HFFc6 (cell line): ENCODE measurements around the gene UBAC2. TPM values are rescaled to one million over a fixed set of nuclear protein-coding genes. Genes with fewer than 3 reads are reported as not detected.

ENCODE experiments used
- DNase-seq: peaks from one replicate; pipeline ENCODE4 v3.0.0-alpha.2; 2018
- H3K27ac Mint-ChIP-seq: 2 replicates; pipeline ENCODE4 v1.8.0; 2020; ENCODE audit warnings: mild to moderate bottlenecking, mixed read lengths
- H3K27me3 Mint-ChIP-seq: 2 replicates; pipeline ENCODE4 v1.8.0; 2021; ENCODE audit warnings: mild to moderate bottlenecking, moderate library complexity, mixed read lengths; ENCODE audit not compliant: insufficient read depth
- H3K36me3 Mint-ChIP-seq: 2 replicates; pipeline ENCODE4 v1.8.0; 2021; ENCODE audit warnings: low read depth, mixed read lengths
- H3K4me1 Mint-ChIP-seq: 2 replicates; pipeline ENCODE4 v1.8.0; 2020; ENCODE audit warnings: low read depth, mixed read lengths
- H3K4me3 Mint-ChIP-seq: 2 replicates; pipeline ENCODE4 v1.8.0; 2020; ENCODE audit warnings: mild to moderate bottlenecking, moderate library complexity, mixed read lengths
- H3K9me3 Mint-ChIP-seq: 2 replicates; pipeline ENCODE4 v1.8.0; 2020; ENCODE audit warnings: mild to moderate bottlenecking, mixed read lengths
- CTCF ChIP-seq: fragments of 200-600 bp; sonication (generic); IDR thresholded peaks from 2 replicates; pipeline ENCODE4 v1.5.0; 2021; ENCODE audit warnings: antibody characterized with exemption, mild to moderate bottlenecking
- total RNA-seq, 6 experiments: library from RNA; stranded (reverse); fragmentation: NEBNext Ultra II Directional; extraction: Animal tissue kit (Norgen Biotek cat#: 25700); gene quantifications; 2 replicates in 1 of 6; 3 replicates in 5 of 6; pipeline ENCODE4 v1.2.3, GENCODE V29; 2021

The UBAC2 gene
- total RNA-seq, 6 experiments from 2014 or later: 38.8 to 53.5 (median 46.4) TPM

GRCh38 chr13:99304541-99304940 lies 103.9 kb downstream of the UBAC2 start:
- no peak for TF ChIP-seq CTCF
- H3K36me3 Mint-ChIP-seq: peaks cover 4% of the 10 kb centered on the region; the same call in 1 of the 2 replicates
- H3K4me3 Mint-ChIP-seq: no peak overlapping the region
- H3K9me3 Mint-ChIP-seq: no peaks in the 10 kb centered on the region
- no peak overlapping the region for H3K27ac Mint-ChIP-seq
- H3K4me1 Mint-ChIP-seq: peaks cover 32% of the 10 kb centered on the region
- no peak for DNase-seq
- no peaks in the 10 kb centered on the region; the same call in 1 of the 2 replicates for H3K27me3 Mint-ChIP-seq

- Mint-ChIP-seq H3K36me3 (peaks cover 4% of the 10 kb centered on the region; the same call in 1 of the 2 replicates), H3K27ac (no peak overlapping the region), H3K27me3 (no peaks in the 10 kb centered on the region; the same call in 1 of the 2 replicates), H3K9me3 (no peaks in the 10 kb centered on the region), H3K4me1 (peaks cover 38% of the 10 kb centered on the region), H3K4me3 (no peak overlapping the region)
- no peak for DNase-seq
- no peak for TF ChIP-seq CTCF
Measured at GRCh38 chr13:99305158-99305557, 104.5 kb downstream of the UBAC2 start.

- TF ChIP-seq CTCF: no peak
- H3K27ac Mint-ChIP-seq: no peak overlapping the region
- no peaks in the 10 kb centered on the region; the same call in 1 of the 2 replicates for H3K27me3 Mint-ChIP-seq
- H3K4me1 Mint-ChIP-seq: peaks cover 43% of the 10 kb centered on the region
- H3K4me3 Mint-ChIP-seq: no peak overlapping the region
- no peak for DNase-seq
- peaks cover 4% of the 10 kb centered on the region; the same call in 1 of the 2 replicates for H3K36me3 Mint-ChIP-seq
- H3K9me3 Mint-ChIP-seq: no peaks in the 10 kb centered on the region
Measured at GRCh38 chr13:99305566-99305965, 104.9 kb downstream of the UBAC2 start.

GRCh38 chr13:99307247-99307646 lies 106.6 kb downstream of the UBAC2 start, which contains the start of gene GPR183:
Gene GPR183, minus strand, starts transcription at chr13:99307399. Its CDS starts 11,254 bp downstream, at chr13:99296145.
- Mint-ChIP-seq H3K9me3 (no peaks in the 10 kb centered on the region), H3K36me3 (peaks cover 4% of the 10 kb centered on the region; the same call in 1 of the 2 replicates), H3K27me3 (no peaks in the 10 kb centered on the region; the same call in 1 of the 2 replicates)

GRCh38 chr13:99307648-99308339 lies 107.1 kb downstream of the UBAC2 start:
- DNase-seq: peak; percentile 83
- peak overlapping the region; percentile 76 for H3K4me3 Mint-ChIP-seq
- peak overlapping the region; percentile 93 for H3K27ac Mint-ChIP-seq
- H3K9me3 Mint-ChIP-seq: no peaks in the 10 kb centered on the region
- peaks cover 65% of the 10 kb centered on the region for H3K4me1 Mint-ChIP-seq
- no peak for TF ChIP-seq CTCF
- no peaks in the 10 kb centered on the region; the same call in 1 of the 2 replicates for H3K27me3 Mint-ChIP-seq
- H3K36me3 Mint-ChIP-seq: peaks cover 9% of the 10 kb centered on the region

More at GRCh38 chr13:99307247-99307646, 106.6 kb downstream of the UBAC2 start, which contains the start of gene GPR183:
- H3K4me3 Mint-ChIP-seq: peak within 1 kb of the TSS; percentile 76
- TF ChIP-seq CTCF: no peak
- H3K27ac Mint-ChIP-seq: peak within 1 kb of the TSS; percentile 93
- H3K4me1 Mint-ChIP-seq: peaks cover 59% of the 10 kb centered on the region
- peak; percentile 38 for DNase-seq
